ENCODE data around the gene DNAJC4. TPM values are rescaled to one million over a fixed set of nuclear protein-coding genes. Genes with fewer than 3 reads are reported as not detected.

The DNAJC4 gene
- total and polyA plus RNA-seq, 9 of the 15 experiments (the other 6 are each of a cell fraction or from before 2014, with no cell fraction given): 4.0 to 32.6 (median 19.9) TPM

DNA sequence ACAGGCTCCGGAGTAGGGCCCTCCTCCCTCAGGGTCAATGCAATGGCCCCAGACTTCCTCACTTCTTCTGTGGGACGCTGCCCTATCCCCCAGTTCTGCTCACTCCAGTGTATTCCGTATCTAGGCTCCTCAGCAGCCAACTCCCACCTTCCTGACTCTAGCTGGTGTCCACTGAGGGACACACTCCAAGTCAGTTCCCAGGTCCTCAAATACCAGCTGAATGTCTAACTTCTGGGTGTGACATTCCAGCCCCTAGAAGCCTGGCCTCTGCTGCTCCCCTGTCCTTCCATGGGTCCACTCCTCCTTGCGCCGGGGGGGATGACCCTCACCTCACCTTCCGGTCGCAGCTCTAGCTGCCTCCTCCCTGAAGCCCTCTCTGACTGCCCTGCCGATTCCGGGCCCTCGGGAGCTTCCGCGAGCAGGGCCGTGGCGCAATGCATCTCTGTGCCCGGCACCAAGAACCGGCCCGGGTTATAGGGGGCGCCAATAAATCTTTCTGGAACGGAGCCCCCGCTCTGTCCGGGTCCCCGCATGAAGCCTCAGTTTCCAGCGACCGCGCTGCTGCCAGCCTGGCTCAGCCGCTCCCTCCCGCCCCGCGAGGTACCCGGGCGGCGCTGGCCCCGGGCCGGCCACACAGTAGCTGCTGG is 38.7 kb downstream of the DNAJC4 start (continued):
- TF ChIP-seq PTTG1 (tag; IDR thresholded peaks at IDR 0.05; ENCODE audit: low read depth): no peak
- TF ChIP-seq, protein P1, sequence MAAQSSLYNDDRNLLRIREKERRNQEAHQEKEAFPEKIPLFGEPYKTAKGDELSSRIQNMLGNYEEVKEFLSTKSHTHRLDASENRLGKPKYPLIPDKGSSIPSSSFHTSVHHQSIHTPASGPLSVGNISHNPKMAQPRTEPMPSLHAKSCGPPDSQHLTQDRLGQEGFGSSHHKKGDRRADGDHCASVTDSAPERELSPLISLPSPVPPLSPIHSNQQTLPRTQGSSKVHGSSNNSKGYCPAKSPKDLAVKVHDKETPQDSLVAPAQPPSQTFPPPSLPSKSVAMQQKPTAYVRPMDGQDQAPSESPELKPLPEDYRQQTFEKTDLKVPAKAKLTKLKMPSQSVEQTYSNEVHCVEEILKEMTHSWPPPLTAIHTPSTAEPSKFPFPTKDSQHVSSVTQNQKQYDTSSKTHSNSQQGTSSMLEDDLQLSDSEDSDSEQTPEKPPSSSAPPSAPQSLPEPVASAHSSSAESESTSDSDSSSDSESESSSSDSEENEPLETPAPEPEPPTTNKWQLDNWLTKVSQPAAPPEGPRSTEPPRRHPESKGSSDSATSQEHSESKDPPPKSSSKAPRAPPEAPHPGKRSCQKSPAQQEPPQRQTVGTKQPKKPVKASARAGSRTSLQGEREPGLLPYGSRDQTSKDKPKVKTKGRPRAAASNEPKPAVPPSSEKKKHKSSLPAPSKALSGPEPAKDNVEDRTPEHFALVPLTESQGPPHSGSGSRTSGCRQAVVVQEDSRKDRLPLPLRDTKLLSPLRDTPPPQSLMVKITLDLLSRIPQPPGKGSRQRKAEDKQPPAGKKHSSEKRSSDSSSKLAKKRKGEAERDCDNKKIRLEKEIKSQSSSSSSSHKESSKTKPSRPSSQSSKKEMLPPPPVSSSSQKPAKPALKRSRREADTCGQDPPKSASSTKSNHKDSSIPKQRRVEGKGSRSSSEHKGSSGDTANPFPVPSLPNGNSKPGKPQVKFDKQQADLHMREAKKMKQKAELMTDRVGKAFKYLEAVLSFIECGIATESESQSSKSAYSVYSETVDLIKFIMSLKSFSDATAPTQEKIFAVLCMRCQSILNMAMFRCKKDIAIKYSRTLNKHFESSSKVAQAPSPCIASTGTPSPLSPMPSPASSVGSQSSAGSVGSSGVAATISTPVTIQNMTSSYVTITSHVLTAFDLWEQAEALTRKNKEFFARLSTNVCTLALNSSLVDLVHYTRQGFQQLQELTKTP (IDR thresholded peaks at IDR 0.05; ENCODE audit: low read depth in 1 of 2, partially characterized antibody in 2 of 2): peak; percentile 55
- peak; percentile 55 for TF ChIP-seq PRDM10 (IDR thresholded peaks at IDR 0.05; ENCODE audit: partially characterized antibody)
- no peak for TF ChIP-seq KDM4B (IDR thresholded peaks at IDR 0.05; ENCODE audit: borderline replicate concordance in 2 of 2, low read depth in 1 of 2)
- TF ChIP-seq CHD1 (IDR thresholded peaks at IDR 0.05; ENCODE audit: low read length): no peak
- no peak for TF ChIP-seq PPARD (CRISPR knock-in tag; IDR thresholded peaks at IDR 0.05)
- TF ChIP-seq, protein P2, sequence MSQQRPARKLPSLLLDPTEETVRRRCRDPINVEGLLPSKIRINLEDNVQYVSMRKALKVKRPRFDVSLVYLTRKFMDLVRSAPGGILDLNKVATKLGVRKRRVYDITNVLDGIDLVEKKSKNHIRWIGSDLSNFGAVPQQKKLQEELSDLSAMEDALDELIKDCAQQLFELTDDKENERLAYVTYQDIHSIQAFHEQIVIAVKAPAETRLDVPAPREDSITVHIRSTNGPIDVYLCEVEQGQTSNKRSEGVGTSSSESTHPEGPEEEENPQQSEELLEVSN (IDR thresholded peaks at IDR 0.05; ENCODE audit: borderline replicate concordance in 1 of 2, extremely low read depth in 1 of 2, insufficient read depth in 1 of 2, insufficient read length in 1 of 2, low read depth in 1 of 2, low read length in 1 of 2, poor library complexity in 1 of 2, severe bottlenecking in 1 of 2): no peak
- no peak for TF ChIP-seq HIVEP1 (CRISPR knock-in tag; IDR thresholded peaks at IDR 0.05)
- no peak for TF ChIP-seq FOS (IDR thresholded peaks at IDR 0.05; ENCODE audit: extremely low read depth, insufficient read length)
- TF ChIP-seq PHB (CRISPR knock-in tag; IDR thresholded peaks at IDR 0.05): no peak
- TF ChIP-seq ZFPM2 (CRISPR knock-in tag; IDR thresholded peaks at IDR 0.05): 0 out of 2 replicates have a peak, but pooled peaks have one; percentile 14
- TF ChIP-seq ZNF699 (CRISPR knock-in tag; IDR thresholded peaks at IDR 0.05; ENCODE audit: insufficient replicate concordance): no peak
- no peak for TF ChIP-seq BDP1 (IDR thresholded peaks at IDR 0.05; ENCODE audit: insufficient read depth, insufficient read length)
- TF ChIP-seq ZNF184 (CRISPR knock-in tag; IDR thresholded peaks at IDR 0.05): no peak
- no peak for TF ChIP-seq TRIM28 (IDR thresholded peaks at IDR 0.05)
- no peak for TF ChIP-seq WHSC1 (IDR thresholded peaks at IDR 0.05; ENCODE audit: low read length)
- no peak for TF ChIP-seq SPI1 (IDR thresholded peaks at IDR 0.05; ENCODE audit: borderline replicate concordance, low read depth, low read length)
- TF ChIP-seq, protein P3, sequence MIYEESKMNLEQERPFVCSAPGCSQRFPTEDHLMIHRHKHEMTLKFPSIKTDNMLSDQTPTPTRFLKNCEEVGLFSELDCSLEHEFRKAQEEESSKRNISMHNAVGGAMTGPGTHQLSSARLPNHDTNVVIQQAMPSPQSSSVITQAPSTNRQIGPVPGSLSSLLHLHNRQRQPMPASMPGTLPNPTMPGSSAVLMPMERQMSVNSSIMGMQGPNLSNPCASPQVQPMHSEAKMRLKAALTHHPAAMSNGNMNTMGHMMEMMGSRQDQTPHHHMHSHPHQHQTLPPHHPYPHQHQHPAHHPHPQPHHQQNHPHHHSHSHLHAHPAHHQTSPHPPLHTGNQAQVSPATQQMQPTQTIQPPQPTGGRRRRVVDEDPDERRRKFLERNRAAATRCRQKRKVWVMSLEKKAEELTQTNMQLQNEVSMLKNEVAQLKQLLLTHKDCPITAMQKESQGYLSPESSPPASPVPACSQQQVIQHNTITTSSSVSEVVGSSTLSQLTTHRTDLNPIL (CRISPR knock-in tag; IDR thresholded peaks at IDR 0.05): 0 out of 2 replicates have a peak, but pooled peaks have one; percentile 15
